Common myeloid progenitor, CD34-positive (primary cell): Measurements from ENCODE around the gene CDYL2.

Experiments used
- CTCF ChIA-PET: fragments of 350-600 bp; sonication (Branson Sonifier 250); formaldehyde crosslinking; loops from one replicate; lab custom pipeline; 2021; ENCODE audit warnings: antibody characterized with exemption; lab: Charles Lee
- POLR2A ChIA-PET: fragments of 350-600 bp; sonication (Branson Sonifier 250); formaldehyde crosslinking; loops from one replicate; lab custom pipeline; 2021; ENCODE audit warnings: antibody characterized with exemption; lab: Charles Lee
- DNase-seq, 3 donors: peaks; one replicate each; pipeline versions ENCODE4 v3.0.0 to v3.0.0-alpha.2; 2013
- H3K27ac ChIP-seq, 2 experiments: 1 replicate in 1 of 2; 2 replicates in 1 of 2; pipeline ENCODE4 v1.7.0; 2013; ENCODE audit warnings: inconsistent platforms in 2 of 2, low read length in 2 of 2, mild to moderate bottlenecking in 2 of 2, low read depth in 1 of 2, moderate library complexity in 1 of 2; ENCODE audit not compliant: severe bottlenecking in 2 of 2, insufficient read depth in 1 of 2, poor library complexity in 1 of 2
- H3K27me3 ChIP-seq, 5 experiments: replicated peaks in 2 of 5; 1 replicate in 3 of 5; 2 replicates in 2 of 5; pipeline versions ENCODE4 v1.6.1 to v1.7.0; 2013; ENCODE audit warnings: low read length in 4 of 5, mild to moderate bottlenecking in 2 of 5, moderate library complexity in 2 of 5, inconsistent platforms in 1 of 5; ENCODE audit not compliant: insufficient read depth in 5 of 5, control insufficient read depth in 4 of 5
- H3K36me3 ChIP-seq, 4 experiments: 1 replicate in 2 of 4; 2 replicates in 2 of 4; pipeline versions ENCODE4 v1.6.1 to v1.7.0; 2013; ENCODE audit warnings: low read length in 3 of 4, control low read depth in 1 of 4, mild to moderate bottlenecking in 1 of 4; ENCODE audit not compliant: control insufficient read depth in 4 of 4, insufficient read depth in 4 of 4
- H3K4me1 ChIP-seq, 4 experiments: 1 replicate in 3 of 4; 2 replicates in 1 of 4; pipeline versions ENCODE4 v1.6.1 to v1.7.1; 2013; ENCODE audit warnings: low read length in 3 of 4, mild to moderate bottlenecking in 3 of 4, control low read depth in 1 of 4, inconsistent platforms in 1 of 4, moderate library complexity in 1 of 4; ENCODE audit not compliant: control insufficient read depth in 4 of 4, insufficient read depth in 4 of 4; ENCODE audit errors: control extremely low read depth in 1 of 4
- H3K4me3 ChIP-seq, 7 experiments: 1 replicate in 4 of 7; 2 replicates in 3 of 7; pipeline versions ENCODE4 v1.5.1 to v1.7.0; 2013; ENCODE audit warnings: mild to moderate bottlenecking in 7 of 7, low read length in 6 of 7, moderate library complexity in 6 of 7, inconsistent platforms in 2 of 7, low read depth in 2 of 7, control low read depth in 1 of 7; ENCODE audit not compliant: insufficient read depth in 4 of 7, control insufficient read depth in 1 of 7; ENCODE audit errors: extremely low read depth in 1 of 7
- H3K9me3 ChIP-seq, 5 experiments: 1 replicate in 4 of 5; 2 replicates in 1 of 5; pipeline versions ENCODE4 v1.6.1 to v1.7.1; 2013; ENCODE audit warnings: low read length in 4 of 5, mild to moderate bottlenecking in 2 of 5, inconsistent platforms in 1 of 5, low read depth in 1 of 5, moderate library complexity in 1 of 5; ENCODE audit not compliant: control insufficient read depth in 4 of 5, insufficient read depth in 2 of 5; ENCODE audit errors: control extremely low read depth in 1 of 5
- WGBS: methylation state at CpG from one replicate; pipeline ENCODE4 v1.1.5; 2013; ENCODE audit not compliant: insufficient coverage; 5-methylcytosine and 5-hydroxymethylcytosine counted together

CDYL2 gene

GRCh38 chr16:80812593-80812992 is 8.2 kb upstream of the CDYL2 start:
- ChIA-PET CTCF (interaction anchor here (1.8 kb wide), 2 partner anchors 12 to 14 kb away, joined by 4 to 5 read pairs; no protein-coding TSS in a partner anchor), POLR2A (no interaction called here)
- H3K27ac ChIP-seq = no peak overlapping the region
- no peaks in the 10 kb centered on the region for H3K27me3 ChIP-seq
- H3K36me3 ChIP-seq = no peaks in the 10 kb centered on the region
- peaks cover 0 to 5% (median 3%) of the 10 kb centered on the region in 5 experiments for H3K9me3 ChIP-seq
- H3K4me1 ChIP-seq = peaks cover 0 to 9% (median 4%) of the 10 kb centered on the region in 4 experiments
- no peak overlapping the region for H3K4me3 ChIP-seq
- no peak for DNase-seq

GRCh38 chr16:80809366-80809765 is 5.0 kb upstream of the CDYL2 start:
- Histone ChIP-seq H3K27me3 (no peaks in the 10 kb centered on the region), H3K4me1 (peaks cover 6 to 30% (median 22%) of the 10 kb centered on the region in 4 experiments), H3K9me3 (no peaks in the 10 kb centered on the region), H3K36me3 (no peaks in the 10 kb centered on the region), H3K27ac (no peak overlapping the region), H3K4me3 (no peak overlapping the region)
- WGBS = 29% methylated on average over 2 of the region's 2 CpGs
- POLR2A ChIA-PET = no interaction called here
- CTCF ChIA-PET = interaction anchor here (1.3 to 2.5 kb wide), 3 partner anchors 8 to 20 kb away, joined by 3 to 14 read pairs (median 3); no protein-coding TSS in a partner anchor
- DNase-seq = peak in 2 of 3 donors; percentile 49 to 71

- CTCF ChIA-PET = interaction anchor here (1.0 to 2.5 kb wide), 5 partner anchors 9 to 281 kb away, joined by 3 to 14 read pairs (median 7); no protein-coding TSS in a partner anchor
- Histone ChIP-seq H3K27me3 (no peaks in the 10 kb centered on the region), H3K9me3 (no peaks in the 10 kb centered on the region), H3K4me3 (no peak overlapping the region), H3K4me1 (peaks cover 6 to 30% (median 22%) of the 10 kb centered on the region in 4 experiments), H3K27ac (peak overlapping the region; percentile 21 to 47), H3K36me3 (no peaks in the 10 kb centered on the region)
- POLR2A ChIA-PET = no interaction called here
- peak in 1 of 3 donors; percentile 25 for DNase-seq
- WGBS = 90% methylated on average over 3 of the region's 3 CpGs
These were observed 3.5 kb upstream of the CDYL2 start for GRCh38 chr16:80807906-80808305.

GRCh38 chr16:80806927-80807340 is 2.5 kb upstream of the CDYL2 start:
- 30% methylated on average over 2 of the region's 5 CpGs for WGBS

GRCh38 chr16:80806289-80806688 is 1.9 kb upstream of the CDYL2 start:
- ChIA-PET POLR2A (no interaction called here), CTCF (interaction anchor here (0.9 to 1.4 kb wide), 2 partner anchors 9 to 279 kb away, joined by 3 to 7 read pairs; no protein-coding TSS in a partner anchor)
- peak overlapping the region in 1 of 7 experiments; percentile 34 for H3K4me3 ChIP-seq
- no peaks in the 10 kb centered on the region for H3K27me3 ChIP-seq
- 100% methylated on average over 1 of the region's 1 CpG for WGBS
- H3K36me3 ChIP-seq = peaks cover 0 to 4% (median 0%) of the 10 kb centered on the region in 4 experiments
- H3K4me1 ChIP-seq = peaks cover 6 to 30% (median 22%) of the 10 kb centered on the region in 4 experiments
- no peaks in the 10 kb centered on the region for H3K9me3 ChIP-seq
- H3K27ac ChIP-seq = peak overlapping the region; percentile 30 to 46
- DNase-seq = no peak

More at GRCh38 chr16:80806927-80807340, 2.5 kb upstream of the CDYL2 start:
- ChIA-PET POLR2A (no interaction called here), CTCF (interaction anchor here (0.9 to 1.4 kb wide), 4 partner anchors 8 to 280 kb away, joined by 3 to 7 read pairs (median 5); no protein-coding TSS in a partner anchor)
- H3K4me3 ChIP-seq = peak overlapping the region in 1 of 7 experiments; percentile 34
- H3K4me1 ChIP-seq = peaks cover 6 to 30% (median 22%) of the 10 kb centered on the region in 4 experiments
- H3K27ac ChIP-seq = peak overlapping the region; percentile 46 to 47
- no peaks in the 10 kb centered on the region for H3K27me3 ChIP-seq
- DNase-seq = peak; percentile 90 to 99 (median 99)
- H3K36me3 ChIP-seq = peaks cover 0 to 4% (median 0%) of the 10 kb centered on the region in 4 experiments
- no peaks in the 10 kb centered on the region for H3K9me3 ChIP-seq

GRCh38 chr16:80804056-80804525 is 307 bp downstream of the CDYL2 start:
- H3K4me3 ChIP-seq = peak overlapping the region; percentile 73 to 88 (median 78)

More at GRCh38 chr16:80804056-80804525, 307 bp downstream of the CDYL2 start:
- under 1% methylated on average over 51 of the region's 80 CpGs for WGBS
- peaks cover 0 to 4% (median 0%) of the 10 kb centered on the region in 4 experiments for H3K36me3 ChIP-seq
- CTCF ChIA-PET = no interaction called here
- H3K27ac ChIP-seq = no peak overlapping the region
- H3K4me1 ChIP-seq = peaks cover 6 to 25% (median 19%) of the 10 kb centered on the region in 4 experiments
- POLR2A ChIA-PET = interaction anchor here (0.6 kb wide), 1 partner anchor 279 kb away, joined by 3 read pairs; no protein-coding TSS in a partner anchor
- DNase-seq = peak; percentile 73 to 85 (median 82)
- H3K27me3 ChIP-seq = no peaks in the 10 kb centered on the region
- H3K9me3 ChIP-seq = no peaks in the 10 kb centered on the region
